ENCODE measurements around the gene FNBP1L.

The FNBP1L gene

GRCh38 chr1:93598396-93598795, 150.5 kb downstream of the FNBP1L start:
- H3K4me3 ChIP-seq (ENCODE audit: low read depth, low read length), result no peak overlapping the region
- DNase-seq (ENCODE audit: low read depth), result no peak
- TF ChIP-seq CTCF (IDR thresholded peaks at IDR 0.05; ENCODE audit: insufficient read depth, low read depth, low read length, missing control alignments), result no peak

- TF ChIP-seq CTCF (IDR thresholded peaks at IDR 0.05; ENCODE audit: insufficient read depth, low read depth, low read length, missing control alignments), result no peak
- no peak overlapping the region for H3K4me3 ChIP-seq (ENCODE audit: low read depth, low read length)
- no peak for DNase-seq (ENCODE audit: low read depth)
These were observed 151.0 kb downstream of the FNBP1L start for GRCh38 chr1:93598861-93599439.

- TF ChIP-seq CTCF (IDR thresholded peaks at IDR 0.05; ENCODE audit: insufficient read depth, low read depth, low read length, missing control alignments), result no peak
- DNase-seq (ENCODE audit: low read depth), result no peak
- H3K4me3 ChIP-seq (ENCODE audit: low read depth, low read length), result no peak overlapping the region
These were observed 151.6 kb downstream of the FNBP1L start for GRCh38 chr1:93599479-93599878.

- no peak for TF ChIP-seq CTCF (IDR thresholded peaks at IDR 0.05; ENCODE audit: insufficient read depth, low read depth, low read length, missing control alignments)
- no peak for DNase-seq (ENCODE audit: low read depth)
- no peak overlapping the region for H3K4me3 ChIP-seq (ENCODE audit: low read depth, low read length)
These were observed 152.7 kb downstream of the FNBP1L start for GRCh38 chr1:93600663-93601062.

GRCh38 chr1:93601686-93602085, 153.8 kb downstream of the FNBP1L start:
- no peak for TF ChIP-seq CTCF (IDR thresholded peaks at IDR 0.05; ENCODE audit: insufficient read depth, low read depth, low read length, missing control alignments)
- H3K4me3 ChIP-seq (ENCODE audit: low read depth, low read length), result no peak overlapping the region
- DNase-seq (ENCODE audit: low read depth), result no peak

- TF ChIP-seq CTCF (IDR thresholded peaks at IDR 0.05; ENCODE audit: insufficient read depth, low read depth, low read length, missing control alignments), result no peak
- no peak overlapping the region for H3K4me3 ChIP-seq (ENCODE audit: low read depth, low read length)
- DNase-seq (ENCODE audit: low read depth), result no peak
These were observed 154.2 kb downstream of the FNBP1L start for GRCh38 chr1:93602101-93602500.

- no peak overlapping the region for H3K4me3 ChIP-seq (ENCODE audit: low read depth, low read length)
- DNase-seq (ENCODE audit: low read depth), result no peak
- no peak for TF ChIP-seq CTCF (IDR thresholded peaks at IDR 0.05; ENCODE audit: insufficient read depth, low read depth, low read length, missing control alignments)
These were observed 155.2 kb downstream of the FNBP1L start for GRCh38 chr1:93603106-93603505.
